GM18499 (cell line): ENCODE measurements around the gene TSPOAP1.
"Not testable (repeated sequence)": the region's sequence is repeated elsewhere in the genome, so short reads cannot be mapped to it uniquely, and the experiment has no call there.

Source experiments
- ATAC-seq: cut with Tn5 transposase; IDR thresholded peaks from one replicate; pipeline ENCODE4 v1.9.1; 2021; ENCODE audit warnings: moderate number of reproducible peaks; ENCODE audit not compliant: insufficient read depth, unreplicated experiment

Gene TSPOAP1

GRCh38 chr17:58341136-58341860 lies 12.7 kb upstream of the TSPOAP1 start:
- not testable (repeated sequence) for ATAC-seq

GRCh38 chr17:58340405-58340876 lies 11.8 kb upstream of the TSPOAP1 start:
- no peak for ATAC-seq

GRCh38 chr17:58339755-58340404 lies 11.3 kb upstream of the TSPOAP1 start:
- ATAC-seq = no peak

- ATAC-seq = no peak
These were observed 10.5 kb upstream of the TSPOAP1 start for GRCh38 chr17:58338841-58339754.

GRCh38 chr17:58338454-58338840 lies 9.9 kb upstream of the TSPOAP1 start:
- no peak for ATAC-seq

GRCh38 chr17:58337600-58338453 lies 9.2 kb upstream of the TSPOAP1 start:
- ATAC-seq = peak; percentile 33

- ATAC-seq = no peak
These were observed 8.6 kb upstream of the TSPOAP1 start for GRCh38 chr17:58337210-58337599.

GRCh38 chr17:58336456-58337209 lies 8.0 kb upstream of the TSPOAP1 start:
- ATAC-seq = no peak

GRCh38 chr17:58335779-58336455 lies 7.3 kb upstream of the TSPOAP1 start:
- ATAC-seq = no peak

GRCh38 chr17:58335061-58335731 lies 6.6 kb upstream of the TSPOAP1 start:
- ATAC-seq = no peak

GRCh38 chr17:58334661-58335060 lies 6.1 kb upstream of the TSPOAP1 start:
- no peak for ATAC-seq

GRCh38 chr17:58334256-58334655 lies 5.7 kb upstream of the TSPOAP1 start:
- no peak for ATAC-seq

- no peak for ATAC-seq
These were observed 5.2 kb upstream of the TSPOAP1 start for GRCh38 chr17:58333736-58334207.

GRCh38 chr17:58332778-58333735 lies 4.5 kb upstream of the TSPOAP1 start:
- no peak for ATAC-seq

GRCh38 chr17:58331815-58332777 lies 3.5 kb upstream of the TSPOAP1 start:
- ATAC-seq = no peak
